GM21390 (cell line): ENCODE data around the gene PPP6C.
"Not testable (repeated sequence)": the region's sequence is repeated elsewhere in the genome, so short reads cannot be mapped to it uniquely, and the experiment has no call there.

ENCODE experiments used
- ATAC-seq: cut with Tn5 transposase; IDR thresholded peaks from one replicate; pipeline ENCODE4 v1.9.1; 2021; ENCODE audit not compliant: unreplicated experiment

Gene PPP6C

GRCh38 chr9:125142560-125143376 lies 46.8 kb downstream of the PPP6C start:
- ATAC-seq: peak; percentile 23

- no peak for ATAC-seq
Measured at GRCh38 chr9:125141751-125142150, 47.9 kb downstream of the PPP6C start.

- ATAC-seq: no peak
Measured at GRCh38 chr9:125141251-125141650, 48.4 kb downstream of the PPP6C start.

- no peak for ATAC-seq
Measured at GRCh38 chr9:125140576-125140975, 49.0 kb downstream of the PPP6C start.

- no peak for ATAC-seq
Measured at GRCh38 chr9:125137200-125137599, 52.4 kb downstream of the PPP6C start.

GRCh38 chr9:125134976-125135375 lies 54.6 kb downstream of the PPP6C start:
- ATAC-seq: no peak

GRCh38 chr9:125133403-125134329 lies 55.9 kb downstream of the PPP6C start:
- no peak for ATAC-seq

- no peak for ATAC-seq
Measured at GRCh38 chr9:125131778-125132177, 57.8 kb downstream of the PPP6C start.

- ATAC-seq: peak; percentile 95
Measured at GRCh38 chr9:125126019-125126746, 63.4 kb downstream of the PPP6C start.

GRCh38 chr9:125125523-125125922 lies 64.1 kb downstream of the PPP6C start:
- ATAC-seq: no peak

GRCh38 chr9:125121146-125121545 lies 68.5 kb downstream of the PPP6C start:
- ATAC-seq: no peak

GRCh38 chr9:125119643-125120286 lies 69.8 kb downstream of the PPP6C start:
- ATAC-seq: no peak

GRCh38 chr9:125118696-125119095 lies 70.9 kb downstream of the PPP6C start:
- not testable (repeated sequence) for ATAC-seq

GRCh38 chr9:125114503-125114902 lies 75.1 kb downstream of the PPP6C start:
- ATAC-seq: not testable (repeated sequence)

- no peak for ATAC-seq
Measured at GRCh38 chr9:125110464-125110863, 79.1 kb downstream of the PPP6C start.

GRCh38 chr9:125108541-125108940 lies 81.1 kb downstream of the PPP6C start:
- ATAC-seq: not testable (repeated sequence)

GRCh38 chr9:125106285-125106893 lies 83.2 kb downstream of the PPP6C start:
- ATAC-seq: no peak

- ATAC-seq: no peak
Measured at GRCh38 chr9:125103770-125104460, 85.7 kb downstream of the PPP6C start.

GRCh38 chr9:125103021-125103420 lies 86.6 kb downstream of the PPP6C start:
- ATAC-seq: no peak

- ATAC-seq: no peak
Measured at GRCh38 chr9:125100822-125101221, 88.8 kb downstream of the PPP6C start.
